H4 (cell line): ENCODE results near the gene CDH6. TPM values are rescaled to one million over a fixed set of nuclear protein-coding genes. Genes with fewer than 3 reads are reported as not detected.

Source experiments
- DNase-seq: peaks from one replicate; pipeline ENCODE4 v3.0.0-alpha.2; 2015; ENCODE audit warnings: low spot score
- total RNA-seq: library from RNA; depleted of rRNA; stranded (reverse); fragments of >200 nt; shearing (Covaris generic); gene quantifications from 2 replicates; pipeline ENCODE4 v1.2.3, GENCODE V29; 2014

The CDH6 gene
- total RNA-seq, 1 experiment from 2014 or later, result 70.2 TPM

GRCh38 chr5:31375999-31376720, 182.7 kb downstream of the CDH6 start:
- no peak for DNase-seq

GRCh38 chr5:31377274-31377946, 183.9 kb downstream of the CDH6 start:
- DNase-seq, result no peak

- DNase-seq, result no peak
These were observed 184.7 kb downstream of the CDH6 start for GRCh38 chr5:31378136-31378535.
